OCI-LY3 (cell line): ENCODE measurements around the gene CFP.

ENCODE experiments used
- H2AFZ ChIP-seq: fragments of 200-600, 300-600 bp; shearing (Covaris generic); 2 replicates; pipeline ENCODE4 v1.6.0; 2014; ENCODE audit warnings: antibody characterized with exemption, low read depth, low read length
- H3K27ac ChIP-seq: fragments of 200-600, 300-600 bp; sonication (generic); 2 replicates; pipeline ENCODE4 v1.5.1; 2014; ENCODE audit warnings: mild to moderate bottlenecking, low read length, moderate library complexity, mixed read lengths
- H3K27me3 ChIP-seq: fragments of 200-600, 300-600 bp; sonication (generic); 2 replicates; pipeline ENCODE4 v1.6.1; 2014; ENCODE audit warnings: low read depth, low read length, mixed read lengths
- H3K36me3 ChIP-seq: fragments of 200-600, 300-600 bp; sonication (generic); replicated peaks from 2 replicates; pipeline ENCODE3; 2014; ENCODE audit warnings: low read depth, low read length, mixed read lengths
- H3K4me1 ChIP-seq: fragments of 300-600, 200-600 bp; sonication (generic); 2 replicates; pipeline ENCODE4 v1.6.1; 2014; ENCODE audit warnings: low read length, mixed read lengths
- H3K4me2 ChIP-seq: fragments of 200-600, 300-600 bp; sonication (generic); 2 replicates; pipeline ENCODE4 v1.6.1; 2014; ENCODE audit warnings: low read length, mixed read lengths
- H3K4me3 ChIP-seq: fragments of 300-600, 200-600 bp; sonication (generic); 2 replicates; pipeline ENCODE4 v1.5.1; 2014; ENCODE audit warnings: antibody characterized with exemption, mild to moderate bottlenecking, low read length, moderate library complexity
- H3K79me2 ChIP-seq: fragments of 300-600, 200-600 bp; shearing (Covaris generic); 2 replicates; pipeline ENCODE4 v1.6.1; 2014; ENCODE audit warnings: mild to moderate bottlenecking, low read length, mixed read lengths
- H3K9ac ChIP-seq: fragments of 300-600, 200-600 bp; shearing (Covaris generic); 2 replicates; pipeline ENCODE4 v1.6.0; 2014; ENCODE audit warnings: mild to moderate bottlenecking, low read length, moderate library complexity
- H3K9me3 ChIP-seq: fragments of 200-600, 300-600 bp; shearing (Covaris generic); 2 replicates; pipeline ENCODE4 v1.6.1; 2014; ENCODE audit warnings: low read length, mixed read lengths; ENCODE audit not compliant: insufficient read depth
- H4K20me1 ChIP-seq: fragments of 200-600, 300-600 bp; sonication (generic); 2 replicates; pipeline ENCODE4 v1.6.1; 2016; ENCODE audit warnings: low read length, mixed read lengths; ENCODE audit not compliant: insufficient read depth
- CTCF ChIP-seq: fragments of 200-600, 300-600 bp; sonication (generic); IDR thresholded peaks from 2 replicates; pipeline ENCODE4 v1.5.1; 2014; ENCODE audit warnings: antibody characterized with exemption, low read length, low read depth
- EZH2phosphoT487 ChIP-seq: fragments of 200-600 bp; shearing (Covaris generic); IDR thresholded peaks from 2 replicates; pipeline ENCODE4 v1.6.1; 2018; ENCODE audit warnings: antibody characterized with exemption, mixed run types, low read depth

The CFP gene

GRCh38 chrX:47611489-47611888 is 18.2 kb downstream of the CFP start:
- Histone ChIP-seq H2AFZ (no peak overlapping the region), H3K4me3 (no peak overlapping the region), H3K4me1 (no peaks in the 10 kb centered on the region), H3K36me3 (no peaks in the 10 kb centered on the region), H4K20me1 (no peaks in the 10 kb centered on the region), H3K27ac (no peak overlapping the region), H3K4me2 (no peak overlapping the region), H3K9ac (no peak overlapping the region), H3K79me2 (no peaks in the 10 kb centered on the region), H3K9me3 (no peaks in the 10 kb centered on the region), H3K27me3 (no peaks in the 10 kb centered on the region)
- no peak for TF ChIP-seq EZH2phosphoT487
- no peak for TF ChIP-seq CTCF

GRCh38 chrX:47610511-47610910 is 19.2 kb downstream of the CFP start:
- H3K4me1 ChIP-seq = no peaks in the 10 kb centered on the region
- H3K79me2 ChIP-seq = no peaks in the 10 kb centered on the region
- H2AFZ ChIP-seq = no peak overlapping the region
- no peak overlapping the region for H3K4me2 ChIP-seq
- no peaks in the 10 kb centered on the region for H3K36me3 ChIP-seq
- no peak overlapping the region for H3K4me3 ChIP-seq
- no peak for TF ChIP-seq EZH2phosphoT487
- no peak for TF ChIP-seq CTCF
- H3K9ac ChIP-seq = no peak overlapping the region
- no peaks in the 10 kb centered on the region for H3K27me3 ChIP-seq
- no peak overlapping the region for H3K27ac ChIP-seq
- H4K20me1 ChIP-seq = no peaks in the 10 kb centered on the region
- no peaks in the 10 kb centered on the region for H3K9me3 ChIP-seq

- Histone ChIP-seq H3K79me2 (no peaks in the 10 kb centered on the region), H4K20me1 (no peaks in the 10 kb centered on the region), H2AFZ (no peak overlapping the region), H3K4me3 (no peak overlapping the region), H3K9me3 (no peaks in the 10 kb centered on the region), H3K4me1 (peaks cover 7% of the 10 kb centered on the region; the same call in 1 of the 2 replicates), H3K27ac (no peak overlapping the region), H3K36me3 (no peaks in the 10 kb centered on the region), H3K9ac (no peak overlapping the region), H3K4me2 (no peak overlapping the region), H3K27me3 (no peaks in the 10 kb centered on the region)
- TF ChIP-seq CTCF = no peak
- no peak for TF ChIP-seq EZH2phosphoT487
These were observed 21.5 kb downstream of the CFP start for GRCh38 chrX:47608130-47608810.

GRCh38 chrX:47607091-47607490 is 22.6 kb downstream of the CFP start:
- Histone ChIP-seq H4K20me1 (no peaks in the 10 kb centered on the region), H3K9me3 (no peaks in the 10 kb centered on the region), H3K27me3 (no peaks in the 10 kb centered on the region), H3K4me3 (no peak overlapping the region), H3K79me2 (no peaks in the 10 kb centered on the region), H3K4me2 (no peak overlapping the region), H3K9ac (no peak overlapping the region), H3K36me3 (no peaks in the 10 kb centered on the region), H3K27ac (no peak overlapping the region), H2AFZ (no peak overlapping the region), H3K4me1 (peaks cover 7% of the 10 kb centered on the region; the same call in 1 of the 2 replicates)
- no peak for TF ChIP-seq EZH2phosphoT487
- TF ChIP-seq CTCF = no peak
